GM23338 (cell line): ENCODE measurements around the gene PLA2G4B. TPM values are rescaled to one million over a fixed set of nuclear protein-coding genes. Genes with fewer than 3 reads are reported as not detected.

Experiments
- ATAC-seq: fragments of 200-7000 bp; cut with Tn5 transposase; 3 replicates; pipeline ENCODE4 v1.9.1; 2020
- DNase-seq: peaks from one replicate; pipeline ENCODE4 v3.0.0-alpha.2; 2015; ENCODE audit warnings: low spot score
- H2AFZ ChIP-seq: fragments of 200-600 bp; sonication (generic); 2 replicates; pipeline ENCODE4 v1.8.0; 2016; ENCODE audit warnings: antibody characterized with exemption, mild to moderate bottlenecking, moderate library complexity
- H3F3A ChIP-seq: fragments of 200-600 bp; sonication (generic); replicated peaks from 2 replicates; pipeline ENCODE4 v1.8.0; 2017; ENCODE audit warnings: antibody characterized with exemption, mixed run types, low read depth
- H3K27ac ChIP-seq: fragments of 200-600 bp; sonication (generic); 2 replicates; pipeline ENCODE4 v1.6.1; 2016; ENCODE audit warnings: low read depth
- H3K27me3 ChIP-seq: fragments of 200-600 bp; sonication (generic); 2 replicates; pipeline ENCODE4 v1.8.0; 2016; ENCODE audit warnings: mild to moderate bottlenecking, mixed run types, moderate library complexity; ENCODE audit not compliant: insufficient read depth
- H3K36me3 ChIP-seq: fragments of 200-600 bp; sonication (generic); 2 replicates; pipeline ENCODE4 v1.8.0; 2016; ENCODE audit warnings: mild to moderate bottlenecking; ENCODE audit not compliant: insufficient read depth
- H3K4me1 ChIP-seq: fragments of 200-600 bp; sonication (generic); 2 replicates; pipeline ENCODE4 v1.8.0; 2016; ENCODE audit warnings: mild to moderate bottlenecking, moderate library complexity; ENCODE audit not compliant: insufficient read depth
- H3K4me2 ChIP-seq: fragments of 200-600 bp; sonication (generic); 2 replicates; pipeline ENCODE4 v1.7.1; 2017; ENCODE audit warnings: mixed run types
- H3K4me3 ChIP-seq: fragments of 200-600 bp; sonication (generic); 2 replicates; pipeline ENCODE4 v1.6.1; 2016; ENCODE audit warnings: mixed run types
- H3K79me2 ChIP-seq: fragments of 200-600 bp; sonication (generic); replicated peaks from 2 replicates; pipeline ENCODE4 v1.8.0; 2017; ENCODE audit warnings: mild to moderate bottlenecking; ENCODE audit not compliant: insufficient read depth
- H3K9me2 ChIP-seq: fragments of 200-600 bp; sonication (generic); 2 replicates; pipeline ENCODE4 v1.8.0; 2017; ENCODE audit not compliant: insufficient read depth
- H4K20me1 ChIP-seq: fragments of 200-600 bp; sonication (generic); replicated peaks from 2 replicates; pipeline ENCODE4 v1.8.0; 2017; ENCODE audit warnings: mild to moderate bottlenecking; ENCODE audit not compliant: insufficient read depth
- H3K27ac Mint-ChIP-seq: 2 replicates; pipeline ENCODE4 v1.8.0; 2020; ENCODE audit warnings: inconsistent platforms, mild to moderate bottlenecking, moderate library complexity, mixed read lengths
- H3K27me3 Mint-ChIP-seq: 3 replicates; pipeline ENCODE4 v1.8.0; 2022; ENCODE audit warnings: low read depth, mild to moderate bottlenecking, moderate library complexity, mixed read lengths, inconsistent platforms; ENCODE audit not compliant: insufficient read depth, poor library complexity
- H3K36me3 Mint-ChIP-seq: 3 replicates; pipeline ENCODE4 v1.8.0; 2021; ENCODE audit warnings: low read depth, mild to moderate bottlenecking, inconsistent platforms, moderate library complexity, mixed read lengths
- H3K4me1 Mint-ChIP-seq: 3 replicates; pipeline ENCODE4 v1.8.0; 2020; ENCODE audit warnings: mild to moderate bottlenecking, inconsistent platforms, mixed read lengths
- H3K4me3 Mint-ChIP-seq: 3 replicates; pipeline ENCODE4 v1.8.0; 2021; ENCODE audit warnings: moderate library complexity, mild to moderate bottlenecking, inconsistent platforms, mixed read lengths
- H3K9me3 Mint-ChIP-seq: 3 replicates; pipeline ENCODE4 v1.8.0; 2020; ENCODE audit warnings: moderate library complexity, mild to moderate bottlenecking, inconsistent platforms, mixed read lengths
- CREB1 ChIP-seq: fragments of 250-450 bp; sonication (Bioruptor Pico); IDR thresholded peaks from 2 replicates; pipeline ENCODE4 v1.5.0; 2020; ENCODE audit warnings: low read depth, mild to moderate bottlenecking, moderate library complexity
- JUNB ChIP-seq: IDR thresholded peaks from one replicate; pipeline ENCODE4 v1.6.1; 2016; ENCODE audit warnings: antibody characterized with exemption; ENCODE audit not compliant: unreplicated experiment
- NANOG ChIP-seq: IDR thresholded peaks from 2 replicates; pipeline ENCODE4 v1.6.1; 2016; ENCODE audit warnings: antibody characterized with exemption, borderline replicate concordance
- POLR2AphosphoS5 ChIP-seq: IDR thresholded peaks from 2 replicates; pipeline ENCODE4 v1.6.1; 2016; ENCODE audit warnings: antibody characterized with exemption, low read depth
- STAT1 ChIP-seq: IDR thresholded peaks from one replicate; pipeline ENCODE4 v1.6.1; 2016; ENCODE audit warnings: antibody characterized with exemption; ENCODE audit not compliant: unreplicated experiment
- ZNF331 ChIP-seq: fragments of 250-450 bp; sonication (Bioruptor Pico); IDR thresholded peaks from 2 replicates; pipeline ENCODE4 v1.5.0; 2020; ENCODE audit warnings: low read depth, mild to moderate bottlenecking, moderate library complexity
- polyA plus RNA-seq: library from polyadenylated mRNA; unstranded; fragments of >200 nt; fragmentation: Nextera tagmentation; extraction: Ambion mirVana; gene quantifications from 2 replicates; pipeline ENCODE4 v1.2.1, GENCODE V29; 2016
- total RNA-seq: library from RNA; depleted of rRNA; stranded (reverse); fragments of >200 nt; shearing (Covaris generic); gene quantifications from 2 replicates; pipeline ENCODE4 v1.2.3, GENCODE V29; 2014
- TF ChIP-seq, protein P1 (sequence below): IDR thresholded peaks from 2 replicates; pipeline ENCODE4 v1.6.1; 2016; ENCODE audit warnings: antibody characterized with exemption
- TF ChIP-seq, protein P2 (sequence below), 2 experiments: fragments of 200-600 bp in 1 of 2; sonication (generic) in 1 of 2; conservative IDR thresholded peaks; 2 replicates each; pipeline versions ENCODE4 v1.5.1 to v1.6.1; 2016 to 2017; ENCODE audit warnings: antibody characterized with exemption in 2 of 2, low read depth in 2 of 2, mild to moderate bottlenecking in 2 of 2, moderate library complexity in 1 of 2
- TF ChIP-seq, protein P3 (sequence below): IDR thresholded peaks from one replicate; pipeline ENCODE4 v1.6.1; 2018; ENCODE audit warnings: antibody characterized with exemption; ENCODE audit not compliant: unreplicated experiment

The PLA2G4B gene
- total and polyA plus RNA-seq, 2 experiments from 2014 or later = 4.4 to 9.6 TPM

GRCh38 chr15:41827290-41827879 lies 11.3 kb upstream of the PLA2G4B start:
- no peak overlapping the region for H3K27ac ChIP-seq

GRCh38 chr15:41827880-41828806 lies 10.5 kb upstream of the PLA2G4B start, which contains the start of gene JMJD7:
Gene JMJD7 (plus strand): TSS chr15:41828092. CDS start chr15:41828125, 33 bp downstream.
- TF ChIP-seq CREB1 (CRISPR knock-in tag) (peak; percentile 32), POLR2AphosphoS5 (peak; percentile 68), ZNF331 (CRISPR knock-in tag) (no peak)
- Histone ChIP-seq H3K79me2 (0 out of 2 replicates have a peak, but pooled peaks cover 4% of the 10 kb centered on the region), H3K9me2 (no peaks in the 10 kb centered on the region), H3K4me1 (peaks cover 4% of the 10 kb centered on the region; the same call in 1 of the 2 replicates), H4K20me1 (no peaks in the 10 kb centered on the region), H3K4me2 (peak within 1 kb of the TSS; percentile 97), H3K27me3 (peaks cover 5% of the 10 kb centered on the region; the same call in 1 of the 2 replicates), H3K4me3 (peak within 1 kb of the TSS; percentile 97), H3K36me3 (no peaks in the 10 kb centered on the region; the same call in 1 of the 2 replicates), H3F3A (no peaks in the 10 kb centered on the region), H2AFZ (peak within 1 kb of the TSS; percentile 98), H3K27ac (no peak within 1 kb of the TSS)
- peaks cover 9% of the 10 kb centered on the region for H3K4me1 Mint-ChIP-seq
- H3K9me3 Mint-ChIP-seq = no peaks in the 10 kb centered on the region
- peak within 1 kb of the TSS; percentile 54; the same call in 1 of the 2 replicates for H3K27ac Mint-ChIP-seq
- peak within 1 kb of the TSS; percentile 85 for H3K4me3 Mint-ChIP-seq
- peaks cover 8% of the 10 kb centered on the region for H3K36me3 Mint-ChIP-seq
- H3K27me3 Mint-ChIP-seq = peaks cover 13% of the 10 kb centered on the region
- ATAC-seq (peak; percentile 80), DNase-seq (peak; percentile 91)

More at GRCh38 chr15:41827290-41827879, 11.3 kb upstream of the PLA2G4B start:
- no peak overlapping the region; the same call in 1 of the 2 replicates for H3K27ac Mint-ChIP-seq
- H3K9me3 Mint-ChIP-seq = no peaks in the 10 kb centered on the region
- peaks cover 5% of the 10 kb centered on the region; the same call in 1 of the 2 replicates for H3K27me3 ChIP-seq
- H3K4me1 Mint-ChIP-seq = peaks cover 9% of the 10 kb centered on the region
- peak; percentile 46 for ATAC-seq
- TF ChIP-seq, protein P1, sequence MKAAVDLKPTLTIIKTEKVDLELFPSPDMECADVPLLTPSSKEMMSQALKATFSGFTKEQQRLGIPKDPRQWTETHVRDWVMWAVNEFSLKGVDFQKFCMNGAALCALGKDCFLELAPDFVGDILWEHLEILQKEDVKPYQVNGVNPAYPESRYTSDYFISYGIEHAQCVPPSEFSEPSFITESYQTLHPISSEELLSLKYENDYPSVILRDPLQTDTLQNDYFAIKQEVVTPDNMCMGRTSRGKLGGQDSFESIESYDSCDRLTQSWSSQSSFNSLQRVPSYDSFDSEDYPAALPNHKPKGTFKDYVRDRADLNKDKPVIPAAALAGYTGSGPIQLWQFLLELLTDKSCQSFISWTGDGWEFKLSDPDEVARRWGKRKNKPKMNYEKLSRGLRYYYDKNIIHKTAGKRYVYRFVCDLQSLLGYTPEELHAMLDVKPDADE = no peak
- peak; percentile 6; the same call in 1 of the 2 replicates for TF ChIP-seq POLR2AphosphoS5
- no peaks in the 10 kb centered on the region for H4K20me1 ChIP-seq
- DNase-seq = peak; percentile 63
- peak overlapping the region; percentile 85 for H3K4me3 Mint-ChIP-seq
- H3K36me3 Mint-ChIP-seq = peaks cover 8% of the 10 kb centered on the region; the same call in 2 of the 3 replicates
- H3K9me2 ChIP-seq = no peaks in the 10 kb centered on the region
- H3K4me2 ChIP-seq = peak overlapping the region; percentile 97
- H3F3A ChIP-seq = no peaks in the 10 kb centered on the region
- 0 out of 2 replicates have a peak, but pooled peaks cover 4% of the 10 kb centered on the region for H3K79me2 ChIP-seq
- peaks cover 12% of the 10 kb centered on the region for H3K27me3 Mint-ChIP-seq
- peak overlapping the region; percentile 97 for H3K4me3 ChIP-seq
- H3K36me3 ChIP-seq = no peaks in the 10 kb centered on the region; the same call in 1 of the 2 replicates
- H3K4me1 ChIP-seq = peaks cover 4% of the 10 kb centered on the region; the same call in 1 of the 2 replicates
- H2AFZ ChIP-seq = peak overlapping the region; percentile 97

- Mint-ChIP-seq H3K9me3 (no peaks in the 10 kb centered on the region), H3K27ac (no peak overlapping the region), H3K27me3 (peaks cover 14% of the 10 kb centered on the region), H3K4me1 (peaks cover 9% of the 10 kb centered on the region), H3K36me3 (peaks cover 9% of the 10 kb centered on the region), H3K4me3 (peak overlapping the region; percentile 85)
- no peaks in the 10 kb centered on the region for H3F3A ChIP-seq
- H3K27ac ChIP-seq = no peak overlapping the region
- no peaks in the 10 kb centered on the region for H3K9me2 ChIP-seq
- DNase-seq (no peak), ATAC-seq (no peak)
- H3K36me3 ChIP-seq = no peaks in the 10 kb centered on the region; the same call in 1 of the 2 replicates
- 0 out of 2 replicates have a peak, but pooled peaks cover 4% of the 10 kb centered on the region for H3K79me2 ChIP-seq
- no peaks in the 10 kb centered on the region; the same call in 1 of the 2 replicates for H4K20me1 ChIP-seq
- H3K27me3 ChIP-seq = peaks cover 5% of the 10 kb centered on the region; the same call in 1 of the 2 replicates
- peak overlapping the region; percentile 98; the same call in 1 of the 2 replicates for H2AFZ ChIP-seq
- peak overlapping the region; percentile 97 for H3K4me3 ChIP-seq
- H3K4me1 ChIP-seq = peaks cover 4% of the 10 kb centered on the region; the same call in 1 of the 2 replicates
- H3K4me2 ChIP-seq = peak overlapping the region; percentile 92
- TF ChIP-seq, protein P2, sequence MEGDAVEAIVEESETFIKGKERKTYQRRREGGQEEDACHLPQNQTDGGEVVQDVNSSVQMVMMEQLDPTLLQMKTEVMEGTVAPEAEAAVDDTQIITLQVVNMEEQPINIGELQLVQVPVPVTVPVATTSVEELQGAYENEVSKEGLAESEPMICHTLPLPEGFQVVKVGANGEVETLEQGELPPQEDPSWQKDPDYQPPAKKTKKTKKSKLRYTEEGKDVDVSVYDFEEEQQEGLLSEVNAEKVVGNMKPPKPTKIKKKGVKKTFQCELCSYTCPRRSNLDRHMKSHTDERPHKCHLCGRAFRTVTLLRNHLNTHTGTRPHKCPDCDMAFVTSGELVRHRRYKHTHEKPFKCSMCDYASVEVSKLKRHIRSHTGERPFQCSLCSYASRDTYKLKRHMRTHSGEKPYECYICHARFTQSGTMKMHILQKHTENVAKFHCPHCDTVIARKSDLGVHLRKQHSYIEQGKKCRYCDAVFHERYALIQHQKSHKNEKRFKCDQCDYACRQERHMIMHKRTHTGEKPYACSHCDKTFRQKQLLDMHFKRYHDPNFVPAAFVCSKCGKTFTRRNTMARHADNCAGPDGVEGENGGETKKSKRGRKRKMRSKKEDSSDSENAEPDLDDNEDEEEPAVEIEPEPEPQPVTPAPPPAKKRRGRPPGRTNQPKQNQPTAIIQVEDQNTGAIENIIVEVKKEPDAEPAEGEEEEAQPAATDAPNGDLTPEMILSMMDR (conservative IDR thresholded peaks at IDR 0.05; ENCODE audit: low read depth in 2 of 2) = no peak
- no peak for TF ChIP-seq STAT1
- TF ChIP-seq CREB1 (CRISPR knock-in tag) = no peak
- TF ChIP-seq, protein P3, sequence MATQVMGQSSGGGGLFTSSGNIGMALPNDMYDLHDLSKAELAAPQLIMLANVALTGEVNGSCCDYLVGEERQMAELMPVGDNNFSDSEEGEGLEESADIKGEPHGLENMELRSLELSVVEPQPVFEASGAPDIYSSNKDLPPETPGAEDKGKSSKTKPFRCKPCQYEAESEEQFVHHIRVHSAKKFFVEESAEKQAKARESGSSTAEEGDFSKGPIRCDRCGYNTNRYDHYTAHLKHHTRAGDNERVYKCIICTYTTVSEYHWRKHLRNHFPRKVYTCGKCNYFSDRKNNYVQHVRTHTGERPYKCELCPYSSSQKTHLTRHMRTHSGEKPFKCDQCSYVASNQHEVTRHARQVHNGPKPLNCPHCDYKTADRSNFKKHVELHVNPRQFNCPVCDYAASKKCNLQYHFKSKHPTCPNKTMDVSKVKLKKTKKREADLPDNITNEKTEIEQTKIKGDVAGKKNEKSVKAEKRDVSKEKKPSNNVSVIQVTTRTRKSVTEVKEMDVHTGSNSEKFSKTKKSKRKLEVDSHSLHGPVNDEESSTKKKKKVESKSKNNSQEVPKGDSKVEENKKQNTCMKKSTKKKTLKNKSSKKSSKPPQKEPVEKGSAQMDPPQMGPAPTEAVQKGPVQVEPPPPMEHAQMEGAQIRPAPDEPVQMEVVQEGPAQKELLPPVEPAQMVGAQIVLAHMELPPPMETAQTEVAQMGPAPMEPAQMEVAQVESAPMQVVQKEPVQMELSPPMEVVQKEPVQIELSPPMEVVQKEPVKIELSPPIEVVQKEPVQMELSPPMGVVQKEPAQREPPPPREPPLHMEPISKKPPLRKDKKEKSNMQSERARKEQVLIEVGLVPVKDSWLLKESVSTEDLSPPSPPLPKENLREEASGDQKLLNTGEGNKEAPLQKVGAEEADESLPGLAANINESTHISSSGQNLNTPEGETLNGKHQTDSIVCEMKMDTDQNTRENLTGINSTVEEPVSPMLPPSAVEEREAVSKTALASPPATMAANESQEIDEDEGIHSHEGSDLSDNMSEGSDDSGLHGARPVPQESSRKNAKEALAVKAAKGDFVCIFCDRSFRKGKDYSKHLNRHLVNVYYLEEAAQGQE = no peak
- TF ChIP-seq ZNF331 (CRISPR knock-in tag) = no peak
- no peak for TF ChIP-seq NANOG
- TF ChIP-seq JUNB = no peak
Measured at GRCh38 chr15:41828807-41829141, 9.9 kb upstream of the PLA2G4B start.
